NCI-H526 (cell line): ENCODE results near the gene ZFP1.
A peak's percentile ranks its signal among the peaks of the same experiment; 100 is the strongest.

Source experiments
- DNase-seq, 2 experiments: peaks; one replicate each; lab custom pipeline; 2025; lab: John Stamatoyannopoulos, UW

Gene ZFP1

GRCh38 chr16:75148311-75149195, at the start of gene ZFP1:
Gene ZFP1 (plus strand): TSS chr16:75148524. CDS start chr16:75152952, 4,428 bp downstream.
- peak; percentile 64 to 93 for DNase-seq

- DNase-seq = no peak
Observed at GRCh38 chr16:75099075-75099667, 49.2 kb upstream of the ZFP1 start.

- DNase-seq = no peak
Observed at GRCh38 chr16:75099738-75100602, 48.4 kb upstream of the ZFP1 start.

GRCh38 chr16:75100603-75100990, 47.7 kb upstream of the ZFP1 start:
- no peak for DNase-seq

- no peak for DNase-seq
Observed at GRCh38 chr16:75101635-75102034, 46.7 kb upstream of the ZFP1 start.

GRCh38 chr16:75102595-75102994, 45.7 kb upstream of the ZFP1 start:
- DNase-seq = no peak

- DNase-seq = no peak
Observed at GRCh38 chr16:75103994-75104393, 44.3 kb upstream of the ZFP1 start.

- DNase-seq = no peak
Observed at GRCh38 chr16:75104836-75105235, 43.5 kb upstream of the ZFP1 start.

- no peak for DNase-seq
Observed at GRCh38 chr16:75105306-75106061, 42.8 kb upstream of the ZFP1 start.

GRCh38 chr16:75106351-75107274, 41.7 kb upstream of the ZFP1 start:
- DNase-seq = no peak

- no peak for DNase-seq
Observed at GRCh38 chr16:75107505-75107904, 40.8 kb upstream of the ZFP1 start.

GRCh38 chr16:75108792-75109731, 39.3 kb upstream of the ZFP1 start:
- no peak for DNase-seq

- no peak for DNase-seq
Observed at GRCh38 chr16:75109732-75110243, 38.5 kb upstream of the ZFP1 start.

GRCh38 chr16:75110637-75111513, 37.4 kb upstream of the ZFP1 start:
- DNase-seq = peak; percentile 47 to 88

- DNase-seq = no peak
Observed at GRCh38 chr16:75111514-75111940, 36.8 kb upstream of the ZFP1 start.

- no peak for DNase-seq
Observed at GRCh38 chr16:75111961-75112733, 36.2 kb upstream of the ZFP1 start.

- no peak for DNase-seq
Observed at GRCh38 chr16:75112734-75113491, 35.4 kb upstream of the ZFP1 start.
